SH-SY5Y (cell line): ENCODE measurements around the gene LCE1C.

Experiments used
- GATA2 ChIP-seq: IDR thresholded peaks from 2 replicates; pipeline ENCODE4 v1.6.1; 2011; ENCODE audit warnings: mild to moderate bottlenecking, low read depth, low read length
- GATA3 ChIP-seq: IDR thresholded peaks from 2 replicates; pipeline ENCODE4 v1.6.1; 2011; ENCODE audit warnings: low read depth, mild to moderate bottlenecking, low read length, moderate library complexity

GRCh38 chr1:152768847-152769533, 37.5 kb downstream of the LCE1C start:
- TF ChIP-seq GATA2 (no peak), GATA3 (no peak)
